Measurements from ENCODE around the gene ATP5ME. TPM values are rescaled to one million over a fixed set of nuclear protein-coding genes. Genes with fewer than 3 reads are reported as not detected.

Gene ATP5ME
- total and polyA plus RNA-seq, 4 experiments from 2014 or later = 137 to 542 (median 285) TPM

DNA sequence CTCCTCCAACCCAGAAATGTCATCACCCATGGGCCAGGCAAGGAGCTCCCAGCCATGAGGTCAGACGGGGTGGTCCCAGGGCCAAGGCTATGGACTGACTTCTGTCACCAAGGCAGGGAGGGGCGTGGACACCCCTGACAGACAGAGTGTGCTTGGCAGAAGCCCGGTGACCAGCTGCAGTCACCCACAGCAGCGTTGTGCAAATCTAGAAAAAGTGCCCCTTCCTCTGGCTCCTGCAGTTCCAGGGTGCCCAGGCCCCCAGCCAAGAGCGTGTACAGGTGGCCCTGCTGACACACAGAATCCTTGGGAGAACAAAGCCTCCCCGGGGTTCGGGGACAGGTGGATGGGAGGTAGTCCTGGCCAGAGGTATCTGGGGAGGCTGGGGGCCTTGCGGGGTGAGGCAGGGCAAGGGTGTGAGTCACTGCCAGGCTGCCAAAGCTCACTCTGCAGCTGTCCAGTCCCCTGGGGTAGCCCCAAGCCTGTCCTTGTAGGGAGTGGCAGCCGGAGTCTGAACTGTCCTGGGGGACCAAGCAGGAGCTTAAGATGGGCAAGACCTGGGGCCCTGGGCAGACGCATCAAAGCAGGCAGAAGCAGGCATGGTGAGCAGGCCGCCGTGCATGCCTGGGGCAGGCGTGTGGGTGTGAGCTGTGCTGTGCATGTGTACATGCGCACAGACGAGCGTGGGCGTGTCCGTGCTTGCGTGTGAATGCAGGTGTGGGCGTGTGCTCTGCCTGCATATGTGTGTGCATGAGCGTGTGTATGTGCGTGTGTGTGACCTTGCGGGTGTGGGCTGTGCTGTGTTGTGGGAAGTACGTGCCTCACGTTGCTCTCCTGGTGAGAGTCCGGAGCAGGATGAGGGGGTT is 3.6 kb upstream of the ATP5ME start:
- Mint-ChIP-seq H3K36me3 (peaks cover 5 to 9% of the 10 kb centered on the region in 2 donors), H3K9me3 (no peaks in the 10 kb centered on the region), H3K27ac (peak overlapping the region in 5 of 7 donors; percentile 23 to 75 (median 33)), H3K27me3 (no peaks in the 10 kb centered on the region), H3K4me3 (peak overlapping the region in 3 of 8 donors; percentile 36 to 39 (median 36)), H3K4me1 (peaks cover 2 to 27% (median 17%) of the 10 kb centered on the region in 4 donors)
- Histone ChIP-seq H3K4me3 (ENCODE audit: low read length in 2 of 2) (no peak overlapping the region), H3K36me3 (ENCODE audit: insufficient read depth, low read length) (no peaks in the 10 kb centered on the region), H3K27me3 (ENCODE audit: insufficient read depth, low read length) (no peaks in the 10 kb centered on the region), H3K27ac (ENCODE audit: low read depth, low read length) (no peak overlapping the region), H3K4me1 (ENCODE audit: insufficient read depth, low read length) (peaks cover 28% of the 10 kb centered on the region), H3K9me3 (ENCODE audit: control insufficient read depth in 1 of 2, low read length in 2 of 2) (no peaks in the 10 kb centered on the region)
- ChIA-PET CTCF (ENCODE audit: partially characterized antibody) (no interaction called here), POLR2A (ENCODE audit: partially characterized antibody) (no interaction called here)
- DNase-seq = peak in 2 of 5 donors; percentile 33 to 48
- intact Hi-C loops (cut with micrococcal nuclease) = no loop called here

DNA sequence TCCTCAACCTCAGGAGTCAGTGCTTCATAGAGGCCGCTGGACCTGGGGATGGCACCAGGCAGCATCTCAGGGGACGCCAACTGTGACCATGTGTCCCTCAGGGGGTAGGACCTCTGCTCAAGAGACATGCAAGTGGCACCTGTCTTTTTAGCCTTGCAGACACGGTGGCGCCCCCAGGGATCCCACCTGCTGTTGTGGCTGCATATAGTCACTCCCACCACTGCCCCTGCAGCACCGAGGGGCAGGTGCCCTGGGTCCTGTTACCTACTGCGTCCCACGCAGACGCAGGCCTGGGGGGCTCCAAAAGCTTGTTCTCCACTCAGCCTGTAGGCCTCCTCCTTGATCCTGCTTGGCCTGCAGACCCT is 2.8 kb upstream of the ATP5ME start:
- Histone ChIP-seq H3K36me3 (ENCODE audit: insufficient read depth, low read length) (peaks cover 7% of the 10 kb centered on the region), H3K27me3 (ENCODE audit: insufficient read depth, low read length) (no peaks in the 10 kb centered on the region), H3K9me3 (ENCODE audit: control insufficient read depth in 1 of 2, low read length in 2 of 2) (no peaks in the 10 kb centered on the region), H3K27ac (ENCODE audit: low read depth, low read length) (no peak overlapping the region), H3K4me3 (ENCODE audit: low read length in 2 of 2) (no peak overlapping the region), H3K4me1 (ENCODE audit: insufficient read depth, low read length) (peaks cover 28% of the 10 kb centered on the region)
- Mint-ChIP-seq H3K27me3 (no peaks in the 10 kb centered on the region), H3K9me3 (no peaks in the 10 kb centered on the region), H3K27ac (peak overlapping the region in 2 of 7 donors; percentile 32 to 33), H3K4me1 (peaks cover 2 to 27% (median 16%) of the 10 kb centered on the region in 4 donors), H3K36me3 (peaks cover 5 to 13% of the 10 kb centered on the region in 2 donors), H3K4me3 (peak overlapping the region in 2 of 8 donors; percentile 35 to 44)
- ChIA-PET POLR2A (ENCODE audit: partially characterized antibody) (no interaction called here), CTCF (ENCODE audit: partially characterized antibody) (no interaction called here)
- peak in 1 of 5 donors; percentile 16 for DNase-seq
- intact Hi-C loops (cut with micrococcal nuclease) = no loop called here

DNA sequence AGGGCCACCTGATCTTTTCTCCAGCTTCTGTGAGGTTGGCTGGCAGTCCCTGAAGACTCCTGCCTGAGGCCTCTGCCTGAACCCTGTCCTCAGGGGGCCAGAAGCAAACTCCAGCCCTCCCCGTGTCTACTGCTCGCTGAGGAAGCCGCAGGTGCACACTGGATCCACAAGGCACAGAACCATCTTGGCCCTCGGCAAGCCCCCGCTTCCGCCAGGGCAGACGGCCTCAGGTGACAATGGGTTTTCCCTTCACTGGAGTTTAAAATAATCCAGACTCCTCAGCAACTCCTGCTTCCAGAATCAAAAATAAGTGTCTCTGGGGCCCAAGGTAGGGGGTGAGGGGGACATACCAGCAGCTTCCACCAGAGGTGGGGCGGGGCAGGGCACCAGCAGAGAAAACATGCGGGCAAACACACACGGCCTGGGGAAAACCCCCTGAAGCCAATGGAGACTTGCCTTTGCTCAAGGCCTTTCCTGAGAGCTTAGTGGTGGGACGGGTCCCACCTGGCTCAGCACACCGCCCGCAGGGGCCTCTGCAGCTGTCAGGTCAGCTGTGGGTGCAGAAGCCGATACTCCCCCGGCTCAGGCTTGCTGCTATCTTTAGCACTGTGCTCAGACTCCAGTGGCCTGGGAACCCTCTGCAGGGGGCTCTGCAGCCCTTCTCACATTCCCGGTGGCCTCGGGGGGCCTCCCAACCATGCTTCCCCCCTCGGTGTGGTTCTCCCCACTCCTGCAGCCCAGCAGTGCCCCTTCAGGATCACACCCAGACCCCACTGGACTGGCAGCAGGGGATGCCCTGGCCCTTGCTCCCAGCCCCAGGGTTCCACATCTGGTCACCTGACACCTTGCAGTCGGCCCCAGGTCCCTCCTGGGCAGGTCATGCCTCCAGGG is 2.1 kb upstream of the ATP5ME start:
- Mint-ChIP-seq H3K27me3 (no peaks in the 10 kb centered on the region), H3K27ac (peak overlapping the region in 6 of 7 donors; percentile 6 to 89 (median 46)), H3K36me3 (peaks cover 5 to 13% of the 10 kb centered on the region in 2 donors), H3K4me1 (peaks cover 2 to 27% (median 16%) of the 10 kb centered on the region in 4 donors), H3K9me3 (no peaks in the 10 kb centered on the region), H3K4me3 (peak overlapping the region in 5 of 8 donors; percentile 8 to 92 (median 67))
- Histone ChIP-seq H3K27me3 (ENCODE audit: insufficient read depth, low read length) (no peaks in the 10 kb centered on the region), H3K9me3 (ENCODE audit: control insufficient read depth in 1 of 2, low read length in 2 of 2) (no peaks in the 10 kb centered on the region), H3K36me3 (ENCODE audit: insufficient read depth, low read length) (peaks cover 12% of the 10 kb centered on the region), H3K4me1 (ENCODE audit: insufficient read depth, low read length) (peaks cover 28% of the 10 kb centered on the region), H3K27ac (ENCODE audit: low read depth, low read length) (no peak overlapping the region), H3K4me3 (ENCODE audit: low read length in 2 of 2) (no peak overlapping the region)
- CTCF ChIA-PET (ENCODE audit: partially characterized antibody) = no interaction called here
- DNase-seq = peak in 1 of 5 donors; percentile 37
- POLR2A ChIA-PET (ENCODE audit: partially characterized antibody) = interaction anchor here (0.5 to 4.4 kb wide), 3 partner anchors 12 to 209 kb away, joined by 3 to 57 read pairs (median 4); no protein-coding TSS in a partner anchor
- intact Hi-C loops (cut with micrococcal nuclease) = no loop called here

DNA sequence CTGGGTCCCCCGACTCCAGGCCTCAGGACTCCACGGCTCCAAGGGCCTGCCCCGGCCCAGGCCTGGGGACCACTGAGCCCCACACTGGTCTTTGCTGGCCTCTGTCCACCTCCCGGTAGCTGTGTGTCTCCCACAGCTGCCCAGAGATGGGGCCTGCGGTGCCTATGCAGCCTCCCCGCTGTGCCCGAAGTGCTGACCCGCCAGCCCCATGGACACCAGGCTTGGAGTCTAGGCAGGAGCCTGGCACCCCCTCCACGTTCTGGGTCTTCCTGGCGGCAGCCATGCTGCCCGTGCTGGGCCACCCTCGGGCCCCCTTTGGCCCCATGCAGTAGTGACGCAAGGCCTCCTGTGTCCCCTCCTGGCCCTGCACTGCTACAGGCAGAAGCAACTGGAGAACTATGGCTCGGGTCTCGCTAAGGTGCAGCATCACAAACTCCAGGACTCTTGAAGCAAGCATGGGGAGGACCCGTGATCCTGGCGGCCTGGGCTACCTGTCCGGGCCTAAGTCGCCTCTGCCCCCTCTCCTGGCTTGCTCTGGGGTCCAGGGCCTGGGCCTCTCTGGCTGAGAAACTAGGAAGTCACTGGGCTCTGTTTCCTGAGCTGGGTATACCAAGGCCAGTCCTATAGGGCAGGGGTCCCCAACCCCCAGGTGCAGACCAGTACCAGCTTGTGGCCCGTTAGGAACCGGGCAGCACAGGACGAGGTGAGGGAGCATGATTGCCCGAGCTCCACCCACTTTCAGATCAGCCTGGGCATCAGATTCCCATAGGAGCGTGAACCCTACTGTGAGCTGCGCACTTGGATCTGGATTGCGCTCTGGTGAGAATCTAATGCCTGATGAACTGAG is 1.2 kb upstream of the ATP5ME start:
- peaks cover 18% of the 10 kb centered on the region for H3K4me1 ChIP-seq (ENCODE audit: insufficient read depth, low read length)
- Mint-ChIP-seq H3K27ac (peak overlapping the region; percentile 66 to 94 (median 84)), H3K9me3 (no peaks in the 10 kb centered on the region), H3K36me3 (peaks cover 11 to 19% of the 10 kb centered on the region in 2 donors), H3K4me3 (peak overlapping the region; percentile 61 to 92 (median 82)), H3K4me1 (peaks cover 2 to 20% (median 11%) of the 10 kb centered on the region in 4 donors), H3K27me3 (no peaks in the 10 kb centered on the region)
- H3K36me3 ChIP-seq (ENCODE audit: insufficient read depth, low read length) = peaks cover 12% of the 10 kb centered on the region
- H3K4me3 ChIP-seq (ENCODE audit: low read length in 2 of 2) = peak overlapping the region; percentile 47 to 76
- POLR2A ChIA-PET (ENCODE audit: partially characterized antibody) = interaction anchor here (1.0 to 4.4 kb wide), 3 partner anchors 8 to 107 kb away, joined by 4 to 57 read pairs (median 7); no protein-coding TSS in a partner anchor
- DNase-seq = peak in 1 of 5 donors; percentile 48
- no peaks in the 10 kb centered on the region for H3K9me3 ChIP-seq (ENCODE audit: control insufficient read depth in 1 of 2, low read length in 2 of 2)
- intact Hi-C loops (cut with micrococcal nuclease) = no loop called here
- no peaks in the 10 kb centered on the region for H3K27me3 ChIP-seq (ENCODE audit: insufficient read depth, low read length)
- peak overlapping the region; percentile 99 for H3K27ac ChIP-seq (ENCODE audit: low read depth, low read length)
- CTCF ChIA-PET (ENCODE audit: partially characterized antibody) = no interaction called here

DNA sequence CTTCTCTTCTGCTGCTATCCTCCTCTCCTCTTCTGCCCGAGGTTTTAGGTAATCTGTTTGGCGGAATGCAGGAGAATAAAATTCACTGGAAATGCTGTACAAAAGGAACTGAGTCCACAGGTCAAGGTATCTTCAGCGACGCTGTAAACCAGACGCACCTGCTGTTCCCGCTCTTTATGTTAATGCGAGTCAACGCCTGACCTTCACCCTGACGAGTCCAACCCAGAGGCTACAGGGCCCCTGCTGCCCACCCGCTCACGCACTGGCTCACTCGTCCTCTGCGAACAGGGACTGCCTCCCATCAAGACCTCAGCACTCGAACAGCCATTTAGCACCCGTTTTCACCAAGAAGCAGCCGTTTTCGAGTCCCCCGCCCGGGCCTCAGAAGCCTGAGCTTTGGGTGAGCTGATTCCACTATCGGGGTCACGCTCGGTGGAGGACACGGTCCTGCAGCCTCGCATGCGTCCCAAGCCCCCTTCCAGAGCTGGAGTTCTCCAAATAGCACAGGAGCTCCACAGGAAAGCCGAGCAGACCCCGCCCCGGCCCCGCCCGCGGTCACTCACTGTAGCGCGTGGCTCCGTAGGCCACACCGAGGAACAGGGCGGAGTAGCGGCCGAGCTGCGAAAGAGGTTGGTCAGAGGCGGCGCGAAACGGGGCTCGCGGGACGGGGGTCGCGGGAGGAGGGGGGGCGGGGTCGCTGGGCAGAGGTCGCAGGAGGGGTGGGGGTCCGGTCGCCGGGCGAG is 556 bp downstream of the ATP5ME start:
- Histone ChIP-seq H3K4me1 (ENCODE audit: insufficient read depth, low read length) (peaks cover 16% of the 10 kb centered on the region), H3K9me3 (ENCODE audit: control insufficient read depth in 1 of 2, low read length in 2 of 2) (no peaks in the 10 kb centered on the region), H3K27ac (ENCODE audit: low read depth, low read length) (peak overlapping the region; percentile 99), H3K4me3 (ENCODE audit: low read length in 2 of 2) (peak overlapping the region; percentile 32 to 57), H3K36me3 (ENCODE audit: insufficient read depth, low read length) (peaks cover 12% of the 10 kb centered on the region), H3K27me3 (ENCODE audit: insufficient read depth, low read length) (no peaks in the 10 kb centered on the region)
- Mint-ChIP-seq H3K4me3 (peak overlapping the region; percentile 74 to 92 (median 82)), H3K4me1 (peaks cover 2 to 18% (median 10%) of the 10 kb centered on the region in 4 donors), H3K9me3 (no peaks in the 10 kb centered on the region), H3K27me3 (no peaks in the 10 kb centered on the region), H3K27ac (peak overlapping the region; percentile 55 to 89 (median 79)), H3K36me3 (peaks cover 11 to 19% of the 10 kb centered on the region in 2 donors)
- ChIA-PET POLR2A (ENCODE audit: partially characterized antibody) (interaction anchor here (0.6 to 4.4 kb wide), 11 partner anchors 9 to 337 kb away, joined by 3 to 57 read pairs (median 4); partner anchors contain the start of genes GAK, PCGF3 and TMEM175), CTCF (ENCODE audit: partially characterized antibody) (interaction anchor here (1.4 to 3.3 kb wide), 2 partner anchors 10 to 429 kb away, joined by 3 to 19 read pairs; no protein-coding TSS in a partner anchor)
- DNase-seq = peak in 1 of 5 donors; percentile 44
- intact Hi-C loops (cut with micrococcal nuclease) = loop anchor here (1.0 to 5.0 kb wide), 9 partner anchors 9 to 1184 kb away; partner anchors contain the start of genes DGKQ, GAK, LETM1 and PCGF3

DNA sequence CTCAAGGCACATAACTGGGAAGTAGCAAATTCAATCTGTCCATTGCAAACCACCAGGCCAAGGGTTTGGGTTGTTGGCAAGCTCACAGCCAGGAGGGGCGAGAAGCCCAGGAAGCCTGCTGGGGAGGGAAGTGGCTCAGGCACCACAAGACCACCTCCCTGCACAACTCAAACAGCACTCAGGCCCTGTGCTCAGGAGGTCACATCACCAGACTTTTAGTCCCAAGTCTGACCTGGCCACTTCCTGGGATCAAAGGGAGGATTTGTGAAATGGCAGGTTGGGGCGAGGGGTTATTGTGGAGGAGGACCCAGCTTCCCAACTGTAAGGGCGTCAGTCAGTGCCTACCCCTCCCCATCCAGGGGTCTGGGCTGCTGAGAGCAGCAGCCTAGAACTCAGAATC is 2.3 kb downstream of the ATP5ME start:
- no peaks in the 10 kb centered on the region for H3K9me3 Mint-ChIP-seq
- no peaks in the 10 kb centered on the region for H3K9me3 ChIP-seq (ENCODE audit: control insufficient read depth in 1 of 2, low read length in 2 of 2)
- H3K27ac ChIP-seq (ENCODE audit: low read depth, low read length) = no peak overlapping the region
- H3K4me1 Mint-ChIP-seq = peaks cover 0 to 15% (median 10%) of the 10 kb centered on the region in 4 donors
- no peaks in the 10 kb centered on the region for H3K27me3 Mint-ChIP-seq
- intact Hi-C loops (cut with micrococcal nuclease) = loop anchor here (5.0 kb wide), 2 partner anchors 334 to 1186 kb away; partner anchors contain the start of genes LETM1 and ZNF141
- no peak overlapping the region for H3K4me3 ChIP-seq (ENCODE audit: low read length in 2 of 2)
- POLR2A ChIA-PET (ENCODE audit: partially characterized antibody) = interaction anchor here (1.0 kb wide), 1 partner anchor 9 kb away, joined by 3 read pairs; no protein-coding TSS in a partner anchor
- CTCF ChIA-PET (ENCODE audit: partially characterized antibody) = interaction anchor here (3.3 kb wide), 1 partner anchor 8 kb away, joined by 19 read pairs; no protein-coding TSS in a partner anchor
- H3K27ac Mint-ChIP-seq = peak overlapping the region in 1 of 7 donors; percentile 53
- peaks cover 11 to 19% of the 10 kb centered on the region in 2 donors for H3K36me3 Mint-ChIP-seq
- peak overlapping the region in 3 of 8 donors; percentile 49 to 70 (median 65) for H3K4me3 Mint-ChIP-seq
- peaks cover 16% of the 10 kb centered on the region for H3K4me1 ChIP-seq (ENCODE audit: insufficient read depth, low read length)
- peaks cover 12% of the 10 kb centered on the region for H3K36me3 ChIP-seq (ENCODE audit: insufficient read depth, low read length)
- no peaks in the 10 kb centered on the region for H3K27me3 ChIP-seq (ENCODE audit: insufficient read depth, low read length)
- peak in 1 of 5 donors; percentile 28 for DNase-seq

Data from CD4-positive, alpha-beta memory T cell (primary cell).